GM10248 (cell line): Measurements from ENCODE around the gene FDXR.

Experiments
- CTCF ChIA-PET: fragments of 300-600 bp; sonication (Branson Sonifier 250); formaldehyde crosslinking; extraction: SDS; loops from one replicate; lab custom pipeline; 2021; ENCODE audit warnings: antibody characterized with exemption; lab: Yijun Ruan, JAX
- POLR2A ChIA-PET: fragments of 350-650 bp; sonication (Branson Sonifier 250); formaldehyde crosslinking; extraction: SDS; loops from one replicate; lab custom pipeline; 2020; ENCODE audit warnings: antibody characterized with exemption; lab: Yijun Ruan, JAX
- DNase-seq: peaks from one replicate; pipeline ENCODE4 v3.0.0; 2012; ENCODE audit errors: extremely low spot score
- TF ChIP-seq, protein P1 (sequence below): IDR thresholded peaks from 2 replicates; pipeline ENCODE4 v1.5.1; 2012; ENCODE audit warnings: mild to moderate bottlenecking, low read depth; ENCODE audit errors: extremely low read depth, missing control alignments, control extremely low read depth

FDXR gene

DNA sequence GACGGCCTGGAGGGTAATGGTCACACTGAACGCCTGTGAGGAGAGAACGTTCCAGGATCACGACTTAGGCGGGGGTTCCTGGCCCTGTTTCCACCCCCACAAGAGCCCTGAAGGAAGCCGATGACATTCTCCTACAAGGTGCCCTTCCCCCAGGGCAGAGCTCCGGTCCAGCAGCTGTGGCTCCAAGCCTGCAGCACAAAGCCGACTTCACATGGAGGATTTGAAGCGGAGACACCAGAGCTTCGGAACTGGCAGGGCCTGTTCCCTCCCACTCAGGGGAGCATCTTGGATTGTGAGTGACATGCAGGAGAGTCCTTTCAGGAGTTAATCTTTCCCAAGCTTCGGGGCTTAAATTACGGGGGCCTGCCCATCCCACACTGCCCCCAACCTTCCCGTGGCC is 15.7 kb upstream of the FDXR start:
- no peak for DNase-seq
- ChIA-PET POLR2A (no interaction called here), CTCF (interaction anchor here (1.4 kb wide), 2 partner anchors 69 to 97 kb away, joined by 3 to 4 read pairs; no protein-coding TSS in a partner anchor)
- TF ChIP-seq, protein P1, sequence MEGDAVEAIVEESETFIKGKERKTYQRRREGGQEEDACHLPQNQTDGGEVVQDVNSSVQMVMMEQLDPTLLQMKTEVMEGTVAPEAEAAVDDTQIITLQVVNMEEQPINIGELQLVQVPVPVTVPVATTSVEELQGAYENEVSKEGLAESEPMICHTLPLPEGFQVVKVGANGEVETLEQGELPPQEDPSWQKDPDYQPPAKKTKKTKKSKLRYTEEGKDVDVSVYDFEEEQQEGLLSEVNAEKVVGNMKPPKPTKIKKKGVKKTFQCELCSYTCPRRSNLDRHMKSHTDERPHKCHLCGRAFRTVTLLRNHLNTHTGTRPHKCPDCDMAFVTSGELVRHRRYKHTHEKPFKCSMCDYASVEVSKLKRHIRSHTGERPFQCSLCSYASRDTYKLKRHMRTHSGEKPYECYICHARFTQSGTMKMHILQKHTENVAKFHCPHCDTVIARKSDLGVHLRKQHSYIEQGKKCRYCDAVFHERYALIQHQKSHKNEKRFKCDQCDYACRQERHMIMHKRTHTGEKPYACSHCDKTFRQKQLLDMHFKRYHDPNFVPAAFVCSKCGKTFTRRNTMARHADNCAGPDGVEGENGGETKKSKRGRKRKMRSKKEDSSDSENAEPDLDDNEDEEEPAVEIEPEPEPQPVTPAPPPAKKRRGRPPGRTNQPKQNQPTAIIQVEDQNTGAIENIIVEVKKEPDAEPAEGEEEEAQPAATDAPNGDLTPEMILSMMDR = no peak

DNA sequence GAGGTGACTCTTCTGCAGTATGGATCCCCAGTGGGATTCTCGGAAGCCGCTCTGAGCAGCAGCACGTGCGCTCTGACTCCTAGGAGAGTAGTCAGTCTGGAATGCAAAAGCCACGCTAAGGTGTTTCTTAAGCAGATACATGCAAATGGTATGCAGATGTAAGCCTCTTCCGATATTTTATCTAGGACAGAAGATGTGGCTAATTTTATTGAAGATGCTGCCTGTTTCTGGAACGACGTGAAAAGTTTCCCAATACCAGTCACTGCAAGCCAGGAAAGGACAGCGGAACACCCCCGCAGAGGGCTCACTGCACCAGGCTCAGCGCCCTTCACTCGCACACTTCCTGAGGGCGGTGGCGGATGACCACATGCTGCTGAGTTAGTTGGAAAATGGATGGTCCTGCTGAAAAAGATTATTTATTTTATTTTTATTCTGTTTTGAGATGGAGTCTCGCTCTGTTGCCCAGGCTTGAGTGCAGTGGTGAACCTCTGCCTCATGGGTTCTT is 10.5 kb upstream of the FDXR start:
- DNase-seq = no peak
- ChIA-PET POLR2A (no interaction called here), CTCF (interaction anchor here (11.7 kb wide), 1 partner anchor 20 kb away, joined by 107 read pairs; no protein-coding TSS in a partner anchor)
- TF ChIP-seq, protein P1 = no peak

DNA sequence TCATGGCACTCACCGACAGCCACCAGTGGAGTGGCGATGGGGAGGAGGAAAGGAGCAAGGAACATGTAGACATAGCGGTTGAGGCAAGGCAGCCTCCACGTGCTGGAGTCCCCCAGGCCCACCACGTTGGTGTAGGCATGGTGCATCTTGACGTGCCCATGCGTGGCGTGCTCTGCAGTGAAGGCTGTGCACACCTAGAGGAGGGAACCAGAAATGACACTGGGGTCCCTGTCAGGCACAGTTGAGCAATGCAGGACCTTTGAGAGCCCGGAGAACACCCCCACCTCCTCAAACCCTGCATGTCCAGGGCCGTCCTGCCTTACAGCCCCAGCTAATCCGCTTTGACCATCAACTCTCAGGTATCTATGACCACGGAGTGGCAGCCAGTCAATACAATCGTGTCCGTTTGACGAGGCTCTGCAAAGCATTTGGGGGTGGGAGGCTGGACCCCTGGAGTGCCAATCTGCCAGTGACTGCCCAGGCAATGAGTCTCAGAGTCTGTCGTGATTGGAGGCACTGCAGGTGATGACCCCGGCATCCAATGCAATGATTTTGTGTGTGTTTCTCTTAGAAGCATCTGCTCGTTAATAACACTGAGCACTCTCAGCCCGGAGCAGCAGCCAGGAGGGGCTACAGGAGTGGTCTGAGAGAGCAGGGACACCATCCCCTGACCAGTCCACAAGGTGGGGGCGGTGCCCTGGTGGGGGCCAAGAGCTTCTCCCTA is 9.9 kb upstream of the FDXR start:
- CTCF ChIA-PET = interaction anchor here (1.7 to 11.7 kb wide), 2 partner anchors 19 to 78 kb away, joined by 3 to 107 read pairs; no protein-coding TSS in a partner anchor
- TF ChIP-seq, protein P1 = no peak
- DNase-seq = no peak
- POLR2A ChIA-PET = no interaction called here

DNA sequence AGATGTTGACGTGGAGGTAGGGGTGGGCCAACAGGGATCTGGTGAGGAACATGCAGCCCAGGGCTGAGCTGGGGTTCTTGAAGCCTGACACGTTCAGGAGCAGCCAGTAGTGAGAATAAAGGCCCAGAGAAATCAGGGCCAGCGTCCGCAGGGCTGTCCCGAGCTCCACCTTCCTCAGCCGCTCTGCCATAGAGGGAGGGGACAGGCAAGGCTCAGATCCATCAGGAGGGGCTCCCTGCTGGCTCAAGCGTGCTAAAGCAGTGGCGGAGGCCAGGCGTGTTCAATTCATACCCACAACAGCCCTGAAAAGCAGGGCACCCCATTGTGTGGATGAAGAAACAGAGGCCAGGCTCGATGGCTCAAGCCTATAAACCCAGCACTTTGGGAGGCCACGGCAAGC is 8.3 kb upstream of the FDXR start:
- CTCF ChIA-PET = interaction anchor here (1.7 to 11.7 kb wide), 2 partner anchors 18 to 79 kb away, joined by 3 to 107 read pairs; no protein-coding TSS in a partner anchor
- POLR2A ChIA-PET = no interaction called here
- DNase-seq = no peak
- TF ChIP-seq, protein P1 = no peak

DNA sequence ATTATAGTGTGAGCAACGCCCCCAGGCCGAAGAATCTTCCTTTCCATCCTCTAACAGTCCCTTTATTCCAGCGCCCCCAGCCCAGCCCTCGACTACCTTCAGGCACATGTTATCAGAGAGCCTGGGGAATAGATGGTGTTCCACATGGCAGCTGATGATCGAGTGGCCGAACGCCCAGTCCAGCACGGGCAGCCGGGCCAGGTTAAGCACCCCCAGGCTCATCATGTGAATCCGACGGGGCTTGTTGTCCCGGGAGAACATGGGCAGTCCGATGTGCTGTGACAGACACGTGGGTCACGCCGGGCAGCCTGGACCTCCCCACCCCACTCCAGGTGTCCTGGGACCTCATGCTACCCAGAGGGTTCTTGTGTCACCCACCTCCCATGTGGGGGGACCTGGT is 6.5 kb upstream of the FDXR start:
- no peak for DNase-seq
- TF ChIP-seq, protein P1 = no peak
- CTCF ChIA-PET = interaction anchor here (11.7 kb wide), 1 partner anchor 16 kb away, joined by 107 read pairs; no protein-coding TSS in a partner anchor
- POLR2A ChIA-PET = no interaction called here

DNA sequence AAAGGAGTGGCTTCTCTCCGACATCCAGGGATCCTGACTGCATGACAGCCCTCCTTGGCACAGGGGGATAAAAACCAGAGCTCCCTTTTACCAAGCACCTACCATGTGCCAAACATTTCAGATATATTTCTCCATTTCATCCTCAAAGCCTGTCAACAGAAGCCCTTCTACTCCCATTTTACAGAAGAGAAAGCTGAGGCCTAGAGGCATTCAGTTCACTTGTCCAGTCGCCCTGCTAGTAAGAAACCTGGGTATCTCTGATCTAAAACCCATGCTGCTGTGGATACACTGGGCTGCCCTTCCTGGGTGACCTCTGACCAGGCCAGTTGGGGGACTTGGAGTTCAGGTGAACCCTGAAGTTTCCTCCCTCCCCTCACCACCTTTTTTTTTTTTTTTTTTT is 5.9 kb upstream of the FDXR start:
- ChIA-PET CTCF (interaction anchor here (1.1 to 11.7 kb wide), 2 partner anchors 15 to 82 kb away, joined by 3 to 107 read pairs; no protein-coding TSS in a partner anchor), POLR2A (no interaction called here)
- TF ChIP-seq, protein P1 = no peak
- no peak for DNase-seq
